ENCODE measurements around the gene SPINK6. TPM values are rescaled to one million over a fixed set of nuclear protein-coding genes. Genes with fewer than 3 reads are reported as not detected.

SPINK6 gene
- total RNA-seq, 1 experiment from 2014 or later: not detected

- ChIA-PET POLR2A (no interaction called here), CTCF (no interaction called here), RAD21 (ENCODE audit: low non-redundant PET in 1 of 2, low total read pairs in 2 of 2, uncharacterized antibody in 2 of 2, unreplicated experiment in 2 of 2) (no interaction called here)
- Histone ChIP-seq H4K20me1 (ENCODE audit: insufficient read depth) (no peaks in the 10 kb centered on the region), H3K27ac (ENCODE audit: low read depth, low read length) (no peak overlapping the region), H3K79me2 (ENCODE audit: insufficient read depth, low read length) (no peaks in the 10 kb centered on the region), H3K36me3 (ENCODE audit: control insufficient read depth in 1 of 2, insufficient read depth in 2 of 2, low read length in 2 of 2) (no peaks in the 10 kb centered on the region), H3K9me2 (ENCODE audit: insufficient read depth) (no peaks in the 10 kb centered on the region), H3K9ac (ENCODE audit: low read length) (no peak overlapping the region), H3K4me3 (replicated peaks in 1 of 2; ENCODE audit: low read depth in 1 of 2, low read length in 2 of 2) (no peak overlapping the region), H3K27me3 (ENCODE audit: insufficient read depth, low read length) (peaks cover 9% of the 10 kb centered on the region), H2AFZ (ENCODE audit: low read depth, low read length, poor library complexity, severe bottlenecking) (no peak overlapping the region), H3K4me1 (ENCODE audit: control insufficient read depth in 1 of 2, insufficient read depth in 2 of 2, low read length in 2 of 2) (no peaks in the 10 kb centered on the region), H3K9me3 (ENCODE audit: control insufficient read depth in 1 of 2, insufficient read depth in 1 of 2, low read depth in 1 of 2, low read length in 2 of 2) (no peaks in the 10 kb centered on the region), H3K4me2 (ENCODE audit: low read length) (no peak overlapping the region)
- ATAC-seq (no peak), DNase-seq (ENCODE audit: low read depth, low spot score) (no peak)
- intact Hi-C loops (cut with micrococcal nuclease): no loop called here
- BruUV-seq (replicated peaks): no TSS peak
- TF ChIP-seq POLR2AphosphoS5 (IDR thresholded peaks at IDR 0.05; ENCODE audit: low read depth, low read length): no peak
- TF ChIP-seq, protein P1, sequence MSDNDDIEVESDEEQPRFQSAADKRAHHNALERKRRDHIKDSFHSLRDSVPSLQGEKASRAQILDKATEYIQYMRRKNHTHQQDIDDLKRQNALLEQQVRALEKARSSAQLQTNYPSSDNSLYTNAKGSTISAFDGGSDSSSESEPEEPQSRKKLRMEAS (IDR thresholded peaks at IDR 0.05): no peak
- no peak for TF ChIP-seq ZFX (IDR thresholded peaks at IDR 0.05)
Observed at GRCh38 chr5:148221508-148221907, 18.7 kb downstream of the SPINK6 start.

GRCh38 chr5:148224117-148224742 is 21.4 kb downstream of the SPINK6 start:
- no peak overlapping the region for H3K4me3 ChIP-seq (replicated peaks in 1 of 2; ENCODE audit: low read depth in 1 of 2, low read length in 2 of 2)
- no peak overlapping the region for H3K4me2 ChIP-seq (ENCODE audit: low read length)
- no peaks in the 10 kb centered on the region for H4K20me1 ChIP-seq (ENCODE audit: insufficient read depth)
- peaks cover 9% of the 10 kb centered on the region for H3K27me3 ChIP-seq (ENCODE audit: insufficient read depth, low read length)
- no peak for ATAC-seq
- RAD21 ChIA-PET (ENCODE audit: low non-redundant PET in 1 of 2, low total read pairs in 2 of 2, uncharacterized antibody in 2 of 2, unreplicated experiment in 2 of 2): no interaction called here
- no peak overlapping the region for H3K9ac ChIP-seq (ENCODE audit: low read length)
- H3K27ac ChIP-seq (ENCODE audit: low read depth, low read length): no peak overlapping the region
- TF ChIP-seq RAD21 (IDR thresholded peaks at IDR 0.05; ENCODE audit: low read depth) (no peak), POLR2A (IDR thresholded peaks at IDR 0.05; ENCODE audit: borderline replicate concordance, extremely low read depth, insufficient read depth, insufficient read length) (no peak), SIN3A (IDR thresholded peaks at IDR 0.05; ENCODE audit: low read depth) (no peak), ELF1 (IDR thresholded peaks at IDR 0.05; ENCODE audit: borderline replicate concordance, low read depth) (no peak), EZH2phosphoT487 (IDR thresholded peaks at IDR 0.05; ENCODE audit: borderline replicate concordance) (no peak), EZH2 (IDR thresholded peaks at IDR 0.05) (no peak), ZNF274 (IDR thresholded peaks at IDR 0.05; ENCODE audit: low read depth, low read length) (no peak), CEBPB (IDR thresholded peaks at IDR 0.05; ENCODE audit: low read depth) (no peak), SRF (IDR thresholded peaks at IDR 0.05; ENCODE audit: low read depth) (no peak), ZFX (IDR thresholded peaks at IDR 0.05) (no peak), EGR1 (IDR thresholded peaks at IDR 0.05; ENCODE audit: low read depth) (no peak), POLR2AphosphoS5 (IDR thresholded peaks at IDR 0.05; ENCODE audit: low read depth, low read length) (no peak), SP1 (IDR thresholded peaks at IDR 0.05; ENCODE audit: low read depth) (no peak)
- TF ChIP-seq, protein P2, sequence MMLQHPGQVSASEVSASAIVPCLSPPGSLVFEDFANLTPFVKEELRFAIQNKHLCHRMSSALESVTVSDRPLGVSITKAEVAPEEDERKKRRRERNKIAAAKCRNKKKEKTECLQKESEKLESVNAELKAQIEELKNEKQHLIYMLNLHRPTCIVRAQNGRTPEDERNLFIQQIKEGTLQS (IDR thresholded peaks at IDR 0.05): no peak
- H3K4me1 ChIP-seq (ENCODE audit: control insufficient read depth in 1 of 2, insufficient read depth in 2 of 2, low read length in 2 of 2): no peaks in the 10 kb centered on the region
- CTCF ChIA-PET: no interaction called here
- DNase-seq (ENCODE audit: low read depth, low spot score): no peak
- BruUV-seq (replicated peaks): no TSS peak
- H2AFZ ChIP-seq (ENCODE audit: low read depth, low read length, poor library complexity, severe bottlenecking): no peak overlapping the region
- H3K36me3 ChIP-seq (ENCODE audit: control insufficient read depth in 1 of 2, insufficient read depth in 2 of 2, low read length in 2 of 2): no peaks in the 10 kb centered on the region
- intact Hi-C loops (cut with micrococcal nuclease): no loop called here
- no peaks in the 10 kb centered on the region for H3K79me2 ChIP-seq (ENCODE audit: insufficient read depth, low read length)
- no peaks in the 10 kb centered on the region for H3K9me3 ChIP-seq (ENCODE audit: control insufficient read depth in 1 of 2, insufficient read depth in 1 of 2, low read depth in 1 of 2, low read length in 2 of 2)
- POLR2A ChIA-PET: no interaction called here
- no peaks in the 10 kb centered on the region for H3K9me2 ChIP-seq (ENCODE audit: insufficient read depth)
